ENCODE data around the gene EPHB1. TPM values are rescaled to one million over a fixed set of nuclear protein-coding genes. Genes with fewer than 3 reads are reported as not detected.

Gene EPHB1
- total RNA-seq, 1 donor from 2014 or later, result 0.53 TPM

- no peaks in the 10 kb centered on the region for H3K36me3 ChIP-seq
- H3K4me3 ChIP-seq, result no peak overlapping the region
- H3K27ac ChIP-seq, result no peak overlapping the region
- H3K9me3 ChIP-seq, result no peaks in the 10 kb centered on the region
- no peaks in the 10 kb centered on the region for H3K27me3 ChIP-seq
- DNase-seq (ENCODE audit: low spot score in 2 of 2), result no peak
- intact Hi-C loops (cut with DNase I), result no loop called here
- H3K4me1 ChIP-seq, result no peaks in the 10 kb centered on the region
- TF ChIP-seq CTCF (IDR thresholded peaks at IDR 0.05), result no peak
Measured at GRCh38 chr3:135051409-135051973, 256.4 kb downstream of the EPHB1 start.

GRCh38 chr3:135055449-135055848 lies 260.4 kb downstream of the EPHB1 start:
- Histone ChIP-seq H3K4me3 (no peak overlapping the region), H3K27me3 (no peaks in the 10 kb centered on the region), H3K4me1 (no peaks in the 10 kb centered on the region), H3K9me3 (no peaks in the 10 kb centered on the region), H3K36me3 (no peaks in the 10 kb centered on the region), H3K27ac (no peak overlapping the region)
- intact Hi-C loops (cut with DNase I), result no loop called here
- peak in 1 of 2 donors; percentile 42 for DNase-seq (ENCODE audit: low spot score in 2 of 2)
- TF ChIP-seq CTCF (IDR thresholded peaks at IDR 0.05), result no peak

- no peak for TF ChIP-seq CTCF (IDR thresholded peaks at IDR 0.05)
- Histone ChIP-seq H3K27me3 (no peaks in the 10 kb centered on the region), H3K27ac (no peak overlapping the region), H3K4me1 (no peaks in the 10 kb centered on the region), H3K36me3 (no peaks in the 10 kb centered on the region), H3K9me3 (no peaks in the 10 kb centered on the region), H3K4me3 (no peak overlapping the region)
- intact Hi-C loops (cut with DNase I), result no loop called here
- DNase-seq (ENCODE audit: low spot score in 2 of 2), result peak in 1 of 2 donors; percentile 48
Measured at GRCh38 chr3:135056084-135056730, 261.1 kb downstream of the EPHB1 start.

- intact Hi-C loops (cut with DNase I), result no loop called here
- Histone ChIP-seq H3K9me3 (no peaks in the 10 kb centered on the region), H3K27me3 (no peaks in the 10 kb centered on the region), H3K4me3 (no peak overlapping the region), H3K27ac (no peak overlapping the region), H3K4me1 (no peaks in the 10 kb centered on the region), H3K36me3 (no peaks in the 10 kb centered on the region)
- TF ChIP-seq CTCF (IDR thresholded peaks at IDR 0.05), result no peak
- DNase-seq (ENCODE audit: low spot score in 2 of 2), result peak in 1 of 2 donors; percentile 30
Measured at GRCh38 chr3:135056733-135057310, 261.8 kb downstream of the EPHB1 start.

GRCh38 chr3:135057996-135058395 lies 262.9 kb downstream of the EPHB1 start:
- Histone ChIP-seq H3K4me3 (no peak overlapping the region), H3K9me3 (peaks cover 0 to 7% of the 10 kb centered on the region in 2 donors), H3K4me1 (no peaks in the 10 kb centered on the region), H3K27me3 (no peaks in the 10 kb centered on the region), H3K27ac (no peak overlapping the region), H3K36me3 (no peaks in the 10 kb centered on the region)
- peak in 1 of 2 donors; percentile 50 for DNase-seq (ENCODE audit: low spot score in 2 of 2)
- intact Hi-C loops (cut with DNase I), result no loop called here
- TF ChIP-seq CTCF (IDR thresholded peaks at IDR 0.05), result no peak

All from ascending aorta (tissue), 2 donors.